ENCODE results near the gene PPARA.
"Not testable (repeated sequence)": the region's sequence is repeated elsewhere in the genome, so short reads cannot be mapped to it uniquely, and the experiment has no call there.

PPARA gene

DNA sequence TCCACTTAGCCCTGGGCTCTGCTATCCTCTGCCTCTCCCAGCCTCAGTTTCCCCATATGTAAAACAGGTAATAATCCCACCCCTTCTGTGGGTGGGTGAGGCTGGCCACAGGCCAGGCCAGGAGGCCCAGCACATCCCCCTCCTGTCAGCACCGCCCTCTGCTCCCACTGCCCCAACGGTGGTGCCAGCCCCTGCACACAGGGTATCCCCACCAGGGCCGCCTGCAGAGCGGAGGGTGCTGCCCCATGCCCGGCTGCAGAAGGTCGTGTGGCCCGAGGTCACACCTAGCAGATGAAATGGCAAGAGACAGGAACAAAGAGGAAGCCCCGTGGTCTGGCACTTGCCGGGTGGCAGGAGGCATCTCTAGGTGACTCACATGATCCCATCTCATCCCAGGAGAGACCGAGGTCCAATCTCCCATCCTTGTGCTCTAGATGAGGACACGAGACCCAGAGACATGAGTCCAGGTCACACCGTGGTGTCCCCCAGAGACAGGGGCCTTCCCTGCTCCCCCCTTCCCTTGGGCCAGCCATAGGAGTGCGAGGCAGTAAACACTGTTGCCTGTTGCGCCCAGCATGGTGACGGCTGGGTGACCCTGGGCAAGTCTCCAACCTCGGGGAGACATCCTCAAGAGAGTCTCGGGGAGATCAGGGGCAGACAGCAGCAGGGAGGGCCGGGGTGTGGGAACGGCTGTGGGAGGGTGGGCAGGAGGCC lies 27.2 kb upstream of the PPARA start:
- DNase-seq (ENCODE audit: insufficient read length) (no peak), FAIRE-seq (no peak)

DNA sequence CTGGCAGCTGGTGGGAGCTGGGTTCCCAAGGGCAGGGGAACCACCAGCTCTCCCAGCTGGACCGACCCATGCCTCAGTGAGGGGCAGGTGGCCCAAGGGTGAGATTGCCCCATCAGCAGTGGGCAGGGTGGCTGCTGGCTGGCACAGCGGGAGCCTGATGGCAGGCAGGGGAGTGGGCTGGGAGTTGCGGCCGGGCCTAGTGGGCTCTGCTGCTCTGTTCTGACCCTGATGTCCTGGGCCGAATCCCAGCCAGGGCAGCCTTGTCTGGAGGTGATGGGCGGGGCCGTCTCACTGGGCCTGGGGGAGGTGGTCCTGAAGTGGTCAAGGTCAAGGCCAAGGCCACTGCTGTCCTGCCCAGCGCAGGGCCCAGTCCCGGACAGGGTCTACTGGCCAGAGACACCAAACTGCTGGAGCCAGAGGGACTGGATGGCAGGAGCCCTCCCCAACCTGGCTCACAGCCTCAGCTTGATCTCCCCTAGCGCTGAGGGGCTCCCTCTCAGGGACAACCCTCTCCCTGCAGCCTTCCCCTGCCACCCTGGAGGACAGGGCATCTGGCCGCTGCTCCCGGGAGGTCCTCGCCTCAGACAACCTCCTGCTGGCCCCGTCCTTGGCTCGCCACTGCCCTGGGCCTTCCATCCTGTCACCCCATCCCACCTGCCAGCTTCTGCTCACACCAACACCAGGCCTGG lies 26.5 kb upstream of the PPARA start:
- TF ChIP-seq TAF1 (IDR thresholded peaks at IDR 0.05; ENCODE audit: borderline replicate concordance, low read depth, low read length) (no peak), POLR2A (IDR thresholded peaks at IDR 0.05; ENCODE audit: low read depth, low read length) (no peak), POLR2AphosphoS5 (IDR thresholded peaks at IDR 0.05; ENCODE audit: low read depth, low read length) (no peak)
- DNase-seq (ENCODE audit: insufficient read length), result no peak
- no peak for FAIRE-seq

More for the DNA sequence above, 27.2 kb upstream of the PPARA start:
- TF ChIP-seq TAF1 (IDR thresholded peaks at IDR 0.05; ENCODE audit: borderline replicate concordance, low read depth, low read length) (no peak), POLR2AphosphoS5 (IDR thresholded peaks at IDR 0.05; ENCODE audit: low read depth, low read length) (no peak), POLR2A (IDR thresholded peaks at IDR 0.05; ENCODE audit: low read depth, low read length) (no peak)

GRCh38 chr22:46124383-46125144 lies 25.8 kb upstream of the PPARA start:
- no peak for DNase-seq (ENCODE audit: insufficient read length)
- TF ChIP-seq TAF1 (IDR thresholded peaks at IDR 0.05; ENCODE audit: borderline replicate concordance, low read depth, low read length), result no peak
- TF ChIP-seq POLR2A (IDR thresholded peaks at IDR 0.05; ENCODE audit: low read depth, low read length), result no peak
- TF ChIP-seq POLR2AphosphoS5 (IDR thresholded peaks at IDR 0.05; ENCODE audit: low read depth, low read length), result no peak
- FAIRE-seq, result no peak

DNA sequence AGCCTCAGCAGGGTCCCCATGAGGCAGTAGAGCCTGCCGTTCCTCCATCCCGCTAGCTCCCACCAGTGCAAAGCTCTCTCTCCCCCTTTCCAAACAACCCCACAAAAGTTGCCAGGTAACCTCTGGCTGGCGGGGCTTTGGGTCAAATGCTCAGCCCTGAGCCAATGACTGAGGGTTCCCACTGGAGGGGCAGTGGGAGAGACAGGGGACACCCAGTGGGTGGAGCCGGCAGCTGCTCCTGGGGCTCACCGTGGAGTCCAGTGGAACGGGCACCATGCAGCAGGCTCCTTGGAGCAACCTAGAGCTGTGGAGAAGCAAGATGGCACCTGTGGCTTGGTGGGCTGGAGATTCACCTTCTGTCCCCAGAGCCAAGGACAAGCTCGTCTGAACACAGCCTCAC lies 25.0 kb upstream of the PPARA start:
- FAIRE-seq, result no peak

GRCh38 chr22:46125816-46126765 lies 24.2 kb upstream of the PPARA start:
- TF ChIP-seq POLR2A (IDR thresholded peaks at IDR 0.05; ENCODE audit: low read depth, low read length) (no peak), TAF1 (IDR thresholded peaks at IDR 0.05; ENCODE audit: borderline replicate concordance, low read depth, low read length) (no peak), POLR2AphosphoS5 (IDR thresholded peaks at IDR 0.05; ENCODE audit: low read depth, low read length) (no peak)
- DNase-seq (ENCODE audit: insufficient read length) (no peak), FAIRE-seq (no peak)

More for the DNA sequence above, 25.0 kb upstream of the PPARA start:
- no peak for TF ChIP-seq TAF1 (IDR thresholded peaks at IDR 0.05; ENCODE audit: borderline replicate concordance, low read depth, low read length)
- no peak for DNase-seq (ENCODE audit: insufficient read length)

DNA sequence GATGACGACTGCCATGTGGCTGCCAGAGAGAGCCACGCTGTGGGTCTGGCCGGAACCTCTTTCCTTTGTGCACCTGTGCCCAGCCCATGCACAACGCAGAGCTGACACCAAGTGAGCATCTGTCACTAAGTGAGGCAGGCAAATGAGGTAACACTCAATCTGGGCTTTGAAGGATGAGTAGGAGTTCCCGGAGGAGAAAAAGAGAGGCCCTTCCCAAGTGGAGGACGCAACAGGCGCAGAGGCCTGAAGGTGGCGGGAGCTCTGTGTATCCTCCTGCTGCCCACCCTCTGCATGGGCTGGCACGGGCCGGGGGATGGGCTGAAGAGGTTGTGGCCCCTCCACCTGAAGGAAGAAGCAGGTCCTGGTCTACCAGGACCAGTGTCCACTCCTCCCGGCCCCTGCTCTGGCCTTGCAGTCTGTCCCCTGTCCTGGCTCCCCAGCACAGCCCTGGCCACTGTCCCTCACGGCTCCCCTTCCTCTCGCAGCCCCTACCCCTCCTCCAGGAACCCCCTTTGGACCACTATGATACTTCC lies 23.4 kb upstream of the PPARA start:
- FAIRE-seq (no peak), DNase-seq (ENCODE audit: insufficient read length) (no peak)
- TF ChIP-seq POLR2AphosphoS5 (IDR thresholded peaks at IDR 0.05; ENCODE audit: low read depth, low read length) (no peak), TAF1 (IDR thresholded peaks at IDR 0.05; ENCODE audit: borderline replicate concordance, low read depth, low read length) (no peak), POLR2A (IDR thresholded peaks at IDR 0.05; ENCODE audit: low read depth, low read length) (no peak)

DNA sequence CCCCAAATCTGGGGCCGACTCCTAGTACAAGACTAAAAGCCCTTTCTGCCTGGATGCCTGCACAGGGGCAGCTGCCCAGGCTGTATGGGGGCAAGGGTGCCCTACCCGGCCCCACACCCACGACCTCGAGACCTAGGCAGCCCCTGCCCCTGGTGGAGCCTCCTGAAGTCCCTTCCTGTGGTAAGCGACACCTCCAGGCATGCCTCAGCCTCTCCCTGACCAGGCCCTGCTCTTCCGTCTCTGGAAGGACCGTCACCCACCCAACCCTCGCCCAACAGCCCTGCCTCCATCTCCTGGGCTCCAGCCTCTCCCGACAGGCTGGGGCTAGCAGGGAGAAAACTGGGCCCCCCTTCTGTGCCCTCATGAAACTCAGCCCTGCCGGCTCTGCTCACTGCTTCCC lies 22.8 kb upstream of the PPARA start:
- FAIRE-seq (no peak), DNase-seq (ENCODE audit: insufficient read length) (no peak)
- no peak for TF ChIP-seq POLR2AphosphoS5 (IDR thresholded peaks at IDR 0.05; ENCODE audit: low read depth, low read length)
- TF ChIP-seq POLR2A (IDR thresholded peaks at IDR 0.05; ENCODE audit: low read depth, low read length), result no peak
- no peak for TF ChIP-seq TAF1 (IDR thresholded peaks at IDR 0.05; ENCODE audit: borderline replicate concordance, low read depth, low read length)

- FAIRE-seq (no peak), DNase-seq (ENCODE audit: insufficient read length) (no peak)
- no peak for TF ChIP-seq TAF1 (IDR thresholded peaks at IDR 0.05; ENCODE audit: borderline replicate concordance, low read depth, low read length)
- no peak for TF ChIP-seq POLR2AphosphoS5 (IDR thresholded peaks at IDR 0.05; ENCODE audit: low read depth, low read length)
- TF ChIP-seq POLR2A (IDR thresholded peaks at IDR 0.05; ENCODE audit: low read depth, low read length), result no peak
These were observed 21.7 kb upstream of the PPARA start for GRCh38 chr22:46128606-46129005.

GRCh38 chr22:46129390-46130041 lies 20.8 kb upstream of the PPARA start:
- FAIRE-seq, result peak; percentile 91
- DNase-seq (ENCODE audit: insufficient read length), result peak; percentile 70
- TF ChIP-seq TAF1 (IDR thresholded peaks at IDR 0.05; ENCODE audit: borderline replicate concordance, low read depth, low read length) (no peak), POLR2A (IDR thresholded peaks at IDR 0.05; ENCODE audit: low read depth, low read length) (peak; percentile 49; the same call in 1 of the 2 replicates)

- TF ChIP-seq POLR2AphosphoS5 (IDR thresholded peaks at IDR 0.05; ENCODE audit: low read depth, low read length) (no peak), POLR2A (IDR thresholded peaks at IDR 0.05; ENCODE audit: low read depth, low read length) (no peak), TAF1 (IDR thresholded peaks at IDR 0.05; ENCODE audit: borderline replicate concordance, low read depth, low read length) (no peak)
- DNase-seq (ENCODE audit: insufficient read length) (no peak), FAIRE-seq (no peak)
These were observed 19.2 kb upstream of the PPARA start for GRCh38 chr22:46131151-46131587.

GRCh38 chr22:46132193-46132829 lies 18.0 kb upstream of the PPARA start:
- FAIRE-seq; DNase-seq (ENCODE audit: insufficient read length): not testable (repeated sequence)

All from GM12892 (cell line).